SJCRH30 (cell line): ENCODE measurements around the gene HOXC11. TPM values are rescaled to one million over a fixed set of nuclear protein-coding genes. Genes with fewer than 3 reads are reported as not detected.

Experiments used
- DNase-seq, 2 experiments: peaks; one replicate each; pipeline ENCODE4 v3.0.0-alpha.2; 2015 to 2020
- H3K27ac ChIP-seq: fragments of 250-450 bp; sonication (Bioruptor Pico); 2 replicates; pipeline ENCODE4 v1.5.1; 2020; ENCODE audit warnings: mild to moderate bottlenecking, moderate library complexity
- H3K27me3 ChIP-seq: fragments of 250-450 bp; sonication (Bioruptor Pico); 2 replicates; pipeline ENCODE4 v1.5.1; 2020; ENCODE audit warnings: mild to moderate bottlenecking, moderate library complexity
- H3K36me3 ChIP-seq: fragments of 250-450 bp; sonication (Bioruptor Pico); 2 replicates; pipeline ENCODE4 v1.5.1; 2020; ENCODE audit warnings: mild to moderate bottlenecking, moderate library complexity
- H3K4me1 ChIP-seq: fragments of 250-450 bp; sonication (Bioruptor Pico); 2 replicates; pipeline ENCODE4 v1.5.1; 2020; ENCODE audit warnings: mild to moderate bottlenecking, moderate library complexity
- H3K4me3 ChIP-seq: fragments of 250-450 bp; sonication (Bioruptor Pico); 2 replicates; pipeline ENCODE4 v1.5.1; 2020; ENCODE audit warnings: mild to moderate bottlenecking, moderate library complexity
- H3K9me3 ChIP-seq: fragments of 250-450 bp; sonication (Bioruptor Pico); replicated peaks from 2 replicates; pipeline ENCODE4 v1.5.1; 2020; ENCODE audit warnings: mild to moderate bottlenecking, moderate library complexity
- total RNA-seq: library from RNA; depleted of rRNA; stranded (reverse); fragments of >200 nt; shearing (Covaris generic); gene quantifications from 2 replicates; pipeline ENCODE4 v1.2.3, GENCODE V29; 2014

HOXC11 gene
- total RNA-seq, 1 experiment from 2014 or later = 1.1 TPM

GRCh38 chr12:54016051-54016450 is 43.1 kb downstream of the HOXC11 start:
- Histone ChIP-seq H3K27ac (no peak overlapping the region), H3K9me3 (no peaks in the 10 kb centered on the region), H3K4me3 (peak overlapping the region; percentile 69), H3K27me3 (peaks cover 5% of the 10 kb centered on the region), H3K36me3 (no peaks in the 10 kb centered on the region), H3K4me1 (peaks cover 6% of the 10 kb centered on the region)
- no peak for DNase-seq

- no peaks in the 10 kb centered on the region for H3K9me3 ChIP-seq
- peak overlapping the region; percentile 82; the same call in 1 of the 2 replicates for H3K27ac ChIP-seq
- H3K4me3 ChIP-seq = peak overlapping the region; percentile 69
- H3K4me1 ChIP-seq = peaks cover 6% of the 10 kb centered on the region
- no peaks in the 10 kb centered on the region; the same call in 1 of the 2 replicates for H3K27me3 ChIP-seq
- no peaks in the 10 kb centered on the region for H3K36me3 ChIP-seq
- peak; percentile 35 to 58 for DNase-seq
These were observed 43.6 kb downstream of the HOXC11 start for GRCh38 chr12:54016478-54016964.

DNA sequence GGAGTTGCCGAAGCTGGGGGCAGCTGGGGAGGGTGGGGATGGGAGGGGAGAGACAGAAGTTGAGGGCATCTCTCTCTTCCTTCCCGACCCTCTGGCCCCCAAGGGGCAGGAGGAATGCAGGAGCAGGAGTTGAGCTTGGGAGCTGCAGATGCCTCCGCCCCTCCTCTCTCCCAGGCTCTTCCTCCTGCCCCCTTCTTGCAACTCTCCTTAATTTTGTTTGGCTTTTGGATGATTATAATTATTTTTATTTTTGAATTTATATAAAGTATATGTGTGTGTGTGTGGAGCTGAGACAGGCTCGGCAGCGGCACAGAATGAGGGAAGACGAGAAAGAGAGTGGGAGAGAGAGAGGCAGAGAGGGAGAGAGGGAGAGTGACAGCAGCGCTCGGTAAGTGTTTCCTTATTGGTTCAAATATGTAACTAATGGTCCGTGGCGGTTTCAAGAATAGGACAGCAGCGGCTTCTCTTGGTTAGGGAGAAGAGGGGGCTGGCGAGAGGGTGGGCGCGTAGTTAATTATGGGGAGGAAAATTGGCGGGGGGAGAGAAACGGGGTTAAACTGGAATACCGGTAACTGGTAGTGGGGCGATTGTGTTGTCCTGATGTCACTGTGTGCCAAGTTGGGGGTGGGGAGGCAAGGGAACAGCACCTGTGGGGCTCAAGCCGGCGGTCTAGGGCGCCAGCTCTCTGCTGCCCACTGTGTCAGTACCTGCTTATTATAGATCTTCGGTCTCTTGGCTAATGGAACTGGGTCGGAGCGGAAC is 44.3 kb downstream of the HOXC11 start:
- H3K27me3 ChIP-seq = no peaks in the 10 kb centered on the region
- peak overlapping the region; percentile 82; the same call in 1 of the 2 replicates for H3K27ac ChIP-seq
- H3K4me1 ChIP-seq = peaks cover 6% of the 10 kb centered on the region
- H3K36me3 ChIP-seq = no peaks in the 10 kb centered on the region
- no peaks in the 10 kb centered on the region for H3K9me3 ChIP-seq
- H3K4me3 ChIP-seq = peak overlapping the region; percentile 69
- peak; percentile 51 to 65 for DNase-seq

GRCh38 chr12:54017878-54018467 is 45.0 kb downstream of the HOXC11 start:
- Histone ChIP-seq H3K4me3 (peak overlapping the region; percentile 69), H3K27me3 (no peaks in the 10 kb centered on the region), H3K27ac (peak overlapping the region; percentile 82), H3K9me3 (no peaks in the 10 kb centered on the region), H3K36me3 (no peaks in the 10 kb centered on the region), H3K4me1 (peaks cover 6% of the 10 kb centered on the region)
- peak; percentile 94 for DNase-seq

DNA sequence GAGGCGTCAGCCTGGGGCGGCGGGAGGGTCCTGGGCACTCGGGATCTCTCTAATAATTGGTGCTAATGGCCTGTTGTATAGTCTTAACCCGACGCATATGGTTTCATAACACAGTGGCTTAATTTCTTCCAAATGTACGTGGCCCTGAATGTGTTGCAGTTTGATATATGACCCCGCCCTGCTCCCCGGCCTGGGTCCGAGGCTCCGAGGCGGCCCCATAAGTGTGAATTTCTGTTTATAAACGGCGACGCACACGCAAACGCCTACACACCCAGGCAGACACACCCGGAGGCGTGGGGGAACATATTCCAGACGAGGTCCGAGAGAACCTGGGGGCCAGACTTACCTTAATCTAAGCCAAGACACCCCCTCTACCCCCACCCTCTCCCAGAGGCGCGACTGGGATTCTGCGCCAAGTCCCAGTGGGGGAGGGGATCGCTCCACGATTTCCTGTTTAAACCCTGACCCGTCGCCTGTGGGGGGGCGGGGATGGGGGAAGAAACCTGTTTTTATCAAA is 45.6 kb downstream of the HOXC11 start:
- no peaks in the 10 kb centered on the region for H3K27me3 ChIP-seq

GRCh38 chr12:54019091-54019811 is 46.3 kb downstream of the HOXC11 start:
- H3K27ac ChIP-seq = no peak overlapping the region
- H3K4me1 ChIP-seq = peaks cover 6% of the 10 kb centered on the region
- no peaks in the 10 kb centered on the region for H3K36me3 ChIP-seq
- no peak for DNase-seq
- no peaks in the 10 kb centered on the region for H3K27me3 ChIP-seq
- H3K9me3 ChIP-seq = no peaks in the 10 kb centered on the region
- no peak overlapping the region for H3K4me3 ChIP-seq

More for the DNA sequence above, 45.6 kb downstream of the HOXC11 start:
- Histone ChIP-seq H3K27ac (peak overlapping the region; percentile 82), H3K9me3 (no peaks in the 10 kb centered on the region), H3K4me1 (peaks cover 6% of the 10 kb centered on the region), H3K36me3 (no peaks in the 10 kb centered on the region), H3K4me3 (peak overlapping the region; percentile 69)
- DNase-seq = peak; percentile 40 to 49

- H3K9me3 ChIP-seq = no peaks in the 10 kb centered on the region
- H3K4me3 ChIP-seq = no peak overlapping the region
- H3K27me3 ChIP-seq = no peaks in the 10 kb centered on the region
- H3K27ac ChIP-seq = no peak overlapping the region
- peaks cover 6% of the 10 kb centered on the region for H3K4me1 ChIP-seq
- H3K36me3 ChIP-seq = no peaks in the 10 kb centered on the region
- no peak for DNase-seq
These were observed 47.1 kb downstream of the HOXC11 start for GRCh38 chr12:54019924-54020590.

DNA sequence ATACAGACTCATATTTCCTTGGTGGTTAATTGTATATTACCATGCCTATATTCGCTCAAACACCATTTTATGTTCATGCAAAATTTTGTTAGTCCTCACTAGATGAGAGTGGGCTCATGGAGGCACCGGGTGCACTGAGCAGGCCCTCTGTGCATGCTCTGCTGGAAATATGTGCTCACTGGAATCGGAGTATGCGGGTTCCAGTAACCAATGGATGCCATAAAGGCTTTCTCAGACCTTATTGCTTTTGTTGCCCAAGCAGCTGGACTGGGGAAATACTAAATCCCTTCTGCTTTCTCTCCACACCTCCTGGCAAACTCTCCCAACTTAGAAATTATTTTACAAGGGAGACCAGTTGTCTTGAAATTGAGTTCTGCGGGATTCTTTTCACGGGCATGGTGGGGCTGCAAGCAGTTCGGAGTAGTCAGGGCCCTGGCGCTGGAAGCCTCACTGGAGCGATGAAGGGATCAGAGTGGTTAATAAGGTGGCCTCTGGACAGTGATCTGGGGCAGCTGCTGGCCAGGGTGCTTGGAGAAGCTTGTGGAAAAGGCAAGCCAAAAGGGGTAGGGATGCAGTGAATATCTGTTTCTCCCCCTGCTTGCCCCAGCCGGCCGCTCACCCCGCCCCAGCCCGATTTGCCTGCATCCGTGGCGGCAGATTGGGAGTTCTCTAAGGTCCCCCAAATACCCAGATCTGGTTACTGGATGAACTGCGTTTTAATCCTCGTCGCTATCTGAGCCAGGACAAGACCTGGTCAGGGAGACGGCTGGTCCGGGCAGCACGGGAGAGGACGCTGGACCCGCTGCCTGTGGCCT is 47.9 kb downstream of the HOXC11 start:
- peaks cover 8% of the 10 kb centered on the region for H3K4me1 ChIP-seq
- H3K4me3 ChIP-seq = no peak overlapping the region
- H3K9me3 ChIP-seq = no peaks in the 10 kb centered on the region
- H3K27me3 ChIP-seq = no peaks in the 10 kb centered on the region
- H3K27ac ChIP-seq = no peak overlapping the region
- no peak for DNase-seq
- H3K36me3 ChIP-seq = no peaks in the 10 kb centered on the region

DNA sequence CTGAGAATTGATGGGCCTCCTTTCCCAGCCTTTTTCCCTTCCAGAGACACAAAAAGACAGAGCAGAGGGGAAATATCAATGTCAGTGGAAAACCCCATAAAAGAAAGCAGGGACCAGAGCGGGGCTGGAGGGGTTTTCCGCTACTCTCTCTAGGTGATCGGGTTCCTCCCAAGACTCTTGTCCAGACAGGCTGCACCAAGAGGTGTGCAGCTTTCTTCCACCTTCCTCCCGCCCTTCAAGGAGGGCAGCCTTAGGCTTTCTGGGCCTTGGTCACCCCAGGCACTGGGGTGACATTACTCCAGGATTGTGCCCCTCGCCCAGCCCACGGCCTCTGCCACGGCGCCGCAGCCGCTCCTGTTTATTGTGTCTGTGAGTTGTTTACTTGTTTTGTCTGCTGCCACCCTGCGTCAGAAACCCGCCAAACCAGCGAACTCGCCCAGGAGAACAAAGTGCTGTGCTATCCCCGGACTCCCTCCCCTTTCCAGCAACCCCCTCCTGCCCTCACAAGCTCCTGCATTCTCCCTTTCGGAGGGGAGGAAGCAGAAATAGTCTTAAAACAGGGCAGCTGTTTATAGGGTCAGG is 48.6 kb downstream of the HOXC11 start:
- Histone ChIP-seq H3K4me1 (peaks cover 13% of the 10 kb centered on the region), H3K9me3 (no peaks in the 10 kb centered on the region), H3K36me3 (no peaks in the 10 kb centered on the region), H3K4me3 (no peak overlapping the region), H3K27me3 (no peaks in the 10 kb centered on the region), H3K27ac (no peak overlapping the region)
- no peak for DNase-seq

GRCh38 chr12:54022960-54023884 is 50.3 kb downstream of the HOXC11 start:
- Histone ChIP-seq H3K27me3 (no peaks in the 10 kb centered on the region), H3K36me3 (no peaks in the 10 kb centered on the region), H3K9me3 (no peaks in the 10 kb centered on the region), H3K27ac (no peak overlapping the region), H3K4me1 (peaks cover 15% of the 10 kb centered on the region), H3K4me3 (no peak overlapping the region)
- DNase-seq = no peak

DNA sequence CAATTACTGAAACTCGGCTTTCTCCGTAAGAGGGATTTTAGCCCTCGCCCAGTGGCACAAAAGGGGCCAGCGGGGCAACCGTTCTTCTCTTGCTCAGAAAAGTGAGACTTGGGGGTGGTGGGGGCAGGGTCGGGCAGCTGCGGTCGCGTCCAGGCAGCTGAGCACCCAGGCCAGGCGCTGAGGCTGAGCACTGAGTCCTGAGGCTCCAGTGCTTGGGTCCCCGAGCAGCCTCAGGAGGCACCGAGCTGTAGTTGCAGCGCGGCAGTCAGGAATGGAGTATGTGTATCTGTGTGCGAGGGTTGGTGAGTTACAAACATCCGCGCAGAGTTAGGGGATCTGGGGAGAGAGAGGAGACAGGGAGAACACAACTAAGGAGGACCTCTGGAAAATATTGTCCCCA is 51.2 kb downstream of the HOXC11 start:
- Histone ChIP-seq H3K36me3 (no peaks in the 10 kb centered on the region), H3K27me3 (no peaks in the 10 kb centered on the region), H3K9me3 (no peaks in the 10 kb centered on the region), H3K27ac (no peak overlapping the region), H3K4me1 (peaks cover 15% of the 10 kb centered on the region), H3K4me3 (no peak overlapping the region)
- DNase-seq = no peak

- H3K4me1 ChIP-seq = peaks cover 12% of the 10 kb centered on the region
- H3K36me3 ChIP-seq = no peaks in the 10 kb centered on the region
- H3K27me3 ChIP-seq = no peaks in the 10 kb centered on the region
- no peak overlapping the region for H3K4me3 ChIP-seq
- H3K27ac ChIP-seq = no peak overlapping the region
- H3K9me3 ChIP-seq = no peaks in the 10 kb centered on the region
- DNase-seq = no peak
These were observed 51.8 kb downstream of the HOXC11 start for GRCh38 chr12:54024581-54025305.
